HEK293 (cell line): Measurements from ENCODE around the gene FSTL3.

Source experiments
- BCL11A ChIP-seq: fragments of 450-650 bp; formaldehyde crosslinking; IDR thresholded peaks from 2 replicates; pipeline ENCODE4 v1.5.1; 2016; ENCODE audit warnings: low read depth, missing biosample characterization, missing genetic modification characterization
- GLI2 ChIP-seq: fragments of 450-650 bp; formaldehyde crosslinking; IDR thresholded peaks from 2 replicates; pipeline ENCODE4; 2017; ENCODE audit warnings: missing biosample characterization, missing genetic modification characterization, low read depth, borderline replicate concordance
- GLIS2 ChIP-seq: fragments of 450-650 bp; formaldehyde crosslinking; IDR thresholded peaks from 2 replicates; pipeline ENCODE4 v1.5.1; 2016; ENCODE audit warnings: missing biosample characterization, missing genetic modification characterization
- HOXA7 ChIP-seq: sonication (generic); formaldehyde crosslinking; IDR thresholded peaks from 2 replicates; pipeline ENCODE4 v1.8.1; 2022; ENCODE audit warnings: missing genetic modification reagents, borderline replicate concordance
- KLF16 ChIP-seq: fragments of 450-650 bp; formaldehyde crosslinking; IDR thresholded peaks from 2 replicates; pipeline ENCODE4 v1.5.1; 2017; ENCODE audit warnings: missing biosample characterization, missing genetic modification characterization
- KLF7 ChIP-seq: fragments of 450-650 bp; formaldehyde crosslinking; IDR thresholded peaks from 2 replicates; pipeline ENCODE4 v1.5.1; 2016; ENCODE audit warnings: missing biosample characterization, missing genetic modification characterization, borderline replicate concordance
- OVOL3 ChIP-seq: fragments of 450-650 bp; formaldehyde crosslinking; IDR thresholded peaks from 2 replicates; pipeline ENCODE4 v1.5.1; 2016; ENCODE audit warnings: missing biosample characterization, missing genetic modification characterization
- YY2 ChIP-seq: fragments of 450-650 bp; formaldehyde crosslinking; IDR thresholded peaks from 2 replicates; pipeline ENCODE4 v1.5.1; 2016; ENCODE audit warnings: missing biosample characterization, missing genetic modification characterization
- ZFP41 ChIP-seq: fragments of 450-650 bp; formaldehyde crosslinking; IDR thresholded peaks from 2 replicates; pipeline ENCODE4 v1.5.1; 2016; ENCODE audit warnings: missing biosample characterization, missing genetic modification characterization, borderline replicate concordance
- ZNF132 ChIP-seq: fragments of 450-650 bp; formaldehyde crosslinking; IDR thresholded peaks from 2 replicates; pipeline ENCODE4 v1.5.1; 2017; ENCODE audit warnings: missing biosample characterization, missing genetic modification characterization, borderline replicate concordance
- ZNF248 ChIP-seq: fragments of 450-650 bp; formaldehyde crosslinking; IDR thresholded peaks from 2 replicates; pipeline ENCODE4 v1.5.1; 2017; ENCODE audit warnings: missing biosample characterization, missing genetic modification characterization
- ZNF354C ChIP-seq: fragments of 450-650 bp; formaldehyde crosslinking; IDR thresholded peaks from 2 replicates; pipeline ENCODE4 v1.5.1; 2016; ENCODE audit warnings: missing biosample characterization, missing genetic modification characterization, low read depth, borderline replicate concordance
- ZNF394 ChIP-seq: fragments of 450-650 bp; formaldehyde crosslinking; IDR thresholded peaks from 2 replicates; pipeline ENCODE4 v1.5.1; 2016; ENCODE audit warnings: missing biosample characterization, missing genetic modification characterization, mild to moderate bottlenecking, moderate library complexity, borderline replicate concordance
- ZNF416 ChIP-seq: fragments of 450-650 bp; formaldehyde crosslinking; IDR thresholded peaks from 2 replicates; pipeline ENCODE4 v1.5.1; 2016; ENCODE audit warnings: missing biosample characterization, missing genetic modification characterization
- ZNF514 ChIP-seq: fragments of 450-650 bp; formaldehyde crosslinking; IDR thresholded peaks from 2 replicates; pipeline ENCODE4 v1.5.1; 2016; ENCODE audit warnings: missing biosample characterization, missing genetic modification characterization
- ZNF610 ChIP-seq: fragments of 450-650 bp; formaldehyde crosslinking; IDR thresholded peaks from 2 replicates; pipeline ENCODE4 v1.5.1; 2016; ENCODE audit warnings: missing biosample characterization, missing genetic modification characterization, borderline replicate concordance
- ZNF621 ChIP-seq: fragments of 450-650 bp; formaldehyde crosslinking; IDR thresholded peaks from 2 replicates; pipeline ENCODE4 v1.5.1; 2017; ENCODE audit warnings: missing biosample characterization, missing genetic modification characterization
- ZNF658 ChIP-seq: fragments of 450-650 bp; formaldehyde crosslinking; IDR thresholded peaks from 2 replicates; pipeline ENCODE4; 2016; ENCODE audit warnings: missing biosample characterization, missing genetic modification characterization
- ZNF768 ChIP-seq: fragments of 450-650 bp; formaldehyde crosslinking; IDR thresholded peaks from 2 replicates; pipeline ENCODE4 v1.5.1; 2018; ENCODE audit warnings: missing biosample characterization, mild to moderate bottlenecking, missing genetic modification characterization
- ZNF777 ChIP-seq: fragments of 450-650 bp; formaldehyde crosslinking; IDR thresholded peaks from 2 replicates; pipeline ENCODE4 v1.5.1; 2017; ENCODE audit warnings: missing biosample characterization, missing genetic modification characterization, borderline replicate concordance
- TF ChIP-seq, protein P1 (sequence below): fragments of 450-650 bp; formaldehyde crosslinking; IDR thresholded peaks from 2 replicates; pipeline ENCODE4; 2016; ENCODE audit warnings: missing biosample characterization, missing genetic modification characterization
- TF ChIP-seq, protein P2 (sequence below): fragments of 450-650 bp; formaldehyde crosslinking; optimal IDR thresholded peaks from 2 replicates; pipeline ENCODE3; 2016; ENCODE audit warnings: missing biosample characterization, mild to moderate bottlenecking, missing genetic modification characterization
- TF ChIP-seq, protein P3 (sequence below): fragments of 450-650 bp; formaldehyde crosslinking; IDR thresholded peaks from 2 replicates; pipeline ENCODE4 v1.5.1; 2016; ENCODE audit warnings: missing biosample characterization, missing genetic modification characterization

Gene FSTL3

DNA sequence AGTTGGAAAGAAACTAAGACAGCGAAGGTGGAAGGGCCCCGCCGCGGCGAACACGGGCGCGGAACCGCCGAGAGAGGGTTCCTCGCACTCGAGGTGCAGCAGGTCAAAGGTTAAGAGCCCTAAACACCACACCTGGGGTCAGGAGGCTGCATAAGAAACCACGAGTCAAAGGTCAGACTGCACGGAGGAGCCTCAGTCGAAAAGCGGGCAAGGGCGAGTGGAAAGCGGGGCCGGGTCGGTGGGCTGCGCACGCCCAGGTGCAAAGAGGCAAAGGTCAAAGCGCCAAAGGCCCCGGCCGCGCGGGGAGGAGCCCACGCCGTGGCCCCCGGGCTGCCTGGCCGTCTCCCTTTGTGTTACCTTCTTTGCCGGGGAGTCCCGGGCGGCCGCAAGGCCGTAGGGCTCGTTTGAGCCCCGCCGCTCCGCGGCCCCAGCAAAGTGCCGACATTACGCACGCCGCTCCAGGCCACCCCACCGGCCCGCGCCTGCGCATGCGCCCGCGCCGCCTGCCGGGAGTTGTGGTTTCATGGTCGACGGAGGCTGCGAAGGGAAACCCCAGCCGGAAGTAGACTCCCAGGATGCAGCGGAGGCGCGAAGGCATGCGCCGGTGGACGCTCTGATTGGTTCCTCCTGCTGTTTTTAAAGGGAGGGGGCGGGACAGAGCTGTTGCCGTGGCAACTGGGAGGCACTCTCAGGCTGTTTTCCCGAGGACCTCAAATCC lies 43.0 kb upstream of the FSTL3 start, which contains the start of gene POLRMT (continued):
- TF ChIP-seq ZNF354C (tag by site-specific recombination) (no peak), GLIS2 (tag by site-specific recombination) (no peak), ZFP41 (no peak), YY2 (no peak), ZNF416 (tag by site-specific recombination) (no peak), ZNF621 (tag by site-specific recombination) (no peak), ZNF514 (tag by site-specific recombination) (no peak), ZNF658 (tag by site-specific recombination) (no peak), HOXA7 (CRISPR knock-in tag) (no peak), KLF16 (no peak), ZNF768 (tag by site-specific recombination) (no peak), ZNF610 (tag by site-specific recombination) (no peak), ZNF248 (no peak), OVOL3 (tag by site-specific recombination) (no peak), GLI2 (tag by site-specific recombination) (no peak), ZNF777 (tag by site-specific recombination) (no peak), BCL11A (tag by site-specific recombination) (peak; percentile 51; the same call in 1 of the 2 replicates), KLF7 (tag by site-specific recombination) (no peak), ZNF132 (tag by site-specific recombination) (no peak), ZNF394 (no peak)
- TF ChIP-seq, protein P1, sequence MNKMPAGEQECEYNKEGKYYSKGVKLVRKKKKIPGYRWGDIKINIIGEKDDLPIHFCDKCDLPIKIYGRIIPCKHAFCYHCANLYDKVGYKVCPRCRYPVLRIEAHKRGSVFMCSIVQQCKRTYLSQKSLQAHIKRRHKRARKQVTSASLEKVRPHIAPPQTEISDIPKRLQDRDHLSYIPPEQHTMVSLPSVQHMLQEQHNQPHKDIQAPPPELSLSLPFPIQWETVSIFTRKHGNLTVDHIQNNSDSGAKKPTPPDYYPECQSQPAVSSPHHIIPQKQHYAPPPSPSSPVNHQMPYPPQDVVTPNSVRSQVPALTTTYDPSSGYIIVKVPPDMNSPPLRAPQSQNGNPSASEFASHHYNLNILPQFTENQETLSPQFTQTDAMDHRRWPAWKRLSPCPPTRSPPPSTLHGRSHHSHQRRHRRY (tag by site-specific recombination): no peak
- TF ChIP-seq, protein P2, sequence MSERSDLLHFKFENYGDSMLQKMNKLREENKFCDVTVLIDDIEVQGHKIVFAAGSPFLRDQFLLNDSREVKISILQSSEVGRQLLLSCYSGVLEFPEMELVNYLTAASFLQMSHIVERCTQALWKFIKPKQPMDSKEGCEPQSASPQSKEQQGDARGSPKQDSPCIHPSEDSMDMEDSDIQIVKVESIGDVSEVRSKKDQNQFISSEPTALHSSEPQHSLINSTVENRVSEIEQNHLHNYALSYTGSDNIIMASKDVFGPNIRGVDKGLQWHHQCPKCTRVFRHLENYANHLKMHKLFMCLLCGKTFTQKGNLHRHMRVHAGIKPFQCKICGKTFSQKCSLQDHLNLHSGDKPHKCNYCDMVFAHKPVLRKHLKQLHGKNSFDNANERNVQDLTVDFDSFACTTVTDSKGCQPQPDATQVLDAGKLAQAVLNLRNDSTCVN (tag by site-specific recombination): peak; percentile 68
- TF ChIP-seq, protein P3, sequence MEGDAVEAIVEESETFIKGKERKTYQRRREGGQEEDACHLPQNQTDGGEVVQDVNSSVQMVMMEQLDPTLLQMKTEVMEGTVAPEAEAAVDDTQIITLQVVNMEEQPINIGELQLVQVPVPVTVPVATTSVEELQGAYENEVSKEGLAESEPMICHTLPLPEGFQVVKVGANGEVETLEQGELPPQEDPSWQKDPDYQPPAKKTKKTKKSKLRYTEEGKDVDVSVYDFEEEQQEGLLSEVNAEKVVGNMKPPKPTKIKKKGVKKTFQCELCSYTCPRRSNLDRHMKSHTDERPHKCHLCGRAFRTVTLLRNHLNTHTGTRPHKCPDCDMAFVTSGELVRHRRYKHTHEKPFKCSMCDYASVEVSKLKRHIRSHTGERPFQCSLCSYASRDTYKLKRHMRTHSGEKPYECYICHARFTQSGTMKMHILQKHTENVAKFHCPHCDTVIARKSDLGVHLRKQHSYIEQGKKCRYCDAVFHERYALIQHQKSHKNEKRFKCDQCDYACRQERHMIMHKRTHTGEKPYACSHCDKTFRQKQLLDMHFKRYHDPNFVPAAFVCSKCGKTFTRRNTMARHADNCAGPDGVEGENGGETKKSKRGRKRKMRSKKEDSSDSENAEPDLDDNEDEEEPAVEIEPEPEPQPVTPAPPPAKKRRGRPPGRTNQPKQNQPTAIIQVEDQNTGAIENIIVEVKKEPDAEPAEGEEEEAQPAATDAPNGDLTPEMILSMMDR (tag by site-specific recombination): no peak; the same call in 1 of the 2 replicates
